Measurements from ENCODE around the gene RYR2. TPM values are rescaled to one million over a fixed set of nuclear protein-coding genes. Genes with fewer than 3 reads are reported as not detected.

Gene RYR2
- total and polyA plus RNA-seq, 12 donors = 43.1 to 1,252 (median 872) TPM

DNA sequence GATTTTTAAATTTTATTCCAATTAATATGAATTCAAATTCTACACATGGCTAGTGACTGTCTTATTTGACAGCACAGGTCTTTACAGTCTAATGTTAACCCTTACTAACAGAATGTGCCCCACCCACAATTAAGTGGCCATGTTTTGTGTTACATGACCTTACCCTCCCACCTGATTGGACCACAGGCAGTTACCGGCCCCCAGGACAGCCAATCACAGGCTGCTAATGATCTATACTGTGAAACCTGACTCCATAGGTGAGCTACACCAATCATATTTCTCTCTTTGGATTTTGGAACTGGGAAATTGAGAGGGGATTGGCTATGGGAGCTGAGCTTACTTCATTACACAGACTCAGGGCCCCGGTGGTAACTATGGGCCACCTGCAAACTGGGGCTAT, 821.2 kb downstream of the RYR2 start:
- Histone ChIP-seq H3K4me1 (peaks cover 0 to 11% (median 8%) of the 10 kb centered on the region in 9 donors), H3K27me3 (no peaks in the 10 kb centered on the region), H3K9me3 (no peaks in the 10 kb centered on the region), H3K36me3 (no peaks in the 10 kb centered on the region), H3K4me3 (no peak overlapping the region), H3K27ac (no peak overlapping the region)
- DNase-seq (no peak), ATAC-seq (no peak)
- intact Hi-C loops (cut with DNase I) = no loop called here
- 85 to 87% methylated on average over 2 of the region's 2 CpGs for WGBS, 2 donors
- TF ChIP-seq, protein P1, sequence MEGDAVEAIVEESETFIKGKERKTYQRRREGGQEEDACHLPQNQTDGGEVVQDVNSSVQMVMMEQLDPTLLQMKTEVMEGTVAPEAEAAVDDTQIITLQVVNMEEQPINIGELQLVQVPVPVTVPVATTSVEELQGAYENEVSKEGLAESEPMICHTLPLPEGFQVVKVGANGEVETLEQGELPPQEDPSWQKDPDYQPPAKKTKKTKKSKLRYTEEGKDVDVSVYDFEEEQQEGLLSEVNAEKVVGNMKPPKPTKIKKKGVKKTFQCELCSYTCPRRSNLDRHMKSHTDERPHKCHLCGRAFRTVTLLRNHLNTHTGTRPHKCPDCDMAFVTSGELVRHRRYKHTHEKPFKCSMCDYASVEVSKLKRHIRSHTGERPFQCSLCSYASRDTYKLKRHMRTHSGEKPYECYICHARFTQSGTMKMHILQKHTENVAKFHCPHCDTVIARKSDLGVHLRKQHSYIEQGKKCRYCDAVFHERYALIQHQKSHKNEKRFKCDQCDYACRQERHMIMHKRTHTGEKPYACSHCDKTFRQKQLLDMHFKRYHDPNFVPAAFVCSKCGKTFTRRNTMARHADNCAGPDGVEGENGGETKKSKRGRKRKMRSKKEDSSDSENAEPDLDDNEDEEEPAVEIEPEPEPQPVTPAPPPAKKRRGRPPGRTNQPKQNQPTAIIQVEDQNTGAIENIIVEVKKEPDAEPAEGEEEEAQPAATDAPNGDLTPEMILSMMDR (IDR thresholded peaks at IDR 0.05) = no peak

DNA sequence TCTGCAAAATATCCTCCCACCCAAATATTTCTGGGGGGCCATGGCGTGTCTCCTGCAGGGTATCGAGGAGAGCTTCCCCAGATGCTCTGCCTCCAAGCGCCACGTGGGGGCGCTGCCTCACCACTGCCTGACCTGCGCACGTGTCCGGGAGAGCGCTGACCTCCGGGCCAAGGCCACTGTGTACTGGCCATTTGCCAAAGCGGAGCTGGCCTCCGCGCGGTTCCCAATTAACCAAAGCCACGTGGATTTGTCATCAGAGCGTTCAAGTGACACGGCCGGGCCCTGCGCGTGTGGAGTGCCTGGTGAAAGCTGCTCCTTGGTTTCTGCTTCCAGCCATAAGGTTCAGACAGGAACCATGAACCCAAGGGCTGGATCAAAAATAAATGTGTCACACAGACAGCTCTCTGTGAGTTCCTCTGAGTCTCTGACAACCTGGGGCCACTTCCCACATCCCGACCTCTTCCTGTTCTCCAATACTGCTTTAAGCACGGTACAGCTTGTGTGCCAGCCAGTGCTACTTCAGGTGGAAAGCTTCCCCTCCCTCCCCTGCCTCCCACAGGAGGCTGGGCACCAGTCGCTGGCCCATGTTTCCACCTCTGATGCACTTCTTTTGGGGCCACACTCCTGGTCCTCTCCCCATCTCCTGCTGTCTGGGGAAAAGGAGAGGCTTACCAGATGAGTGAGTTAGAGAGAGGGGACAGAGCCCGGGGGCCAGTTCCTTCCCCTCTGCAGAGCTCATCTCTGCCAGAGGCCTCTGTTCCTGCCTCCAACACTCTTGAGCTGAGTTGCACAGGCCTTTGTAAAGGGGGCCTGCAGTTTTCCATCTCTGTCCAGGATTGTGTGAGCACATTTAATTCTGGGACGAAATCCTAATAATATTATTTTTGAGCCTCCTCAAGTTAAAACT, 822.6 kb downstream of the RYR2 start:
- DNase-seq (peak; percentile 58 to 73), ATAC-seq (peak; percentile 80 to 92 (median 90))
- Histone ChIP-seq H3K4me3 (peak overlapping the region in 2 of 10 donors; percentile 1 to 20), H3K27me3 (no peaks in the 10 kb centered on the region), H3K36me3 (no peaks in the 10 kb centered on the region), H3K27ac (no peak overlapping the region), H3K9me3 (no peaks in the 10 kb centered on the region), H3K4me1 (peaks cover 0 to 11% (median 8%) of the 10 kb centered on the region in 9 donors)
- WGBS, 2 donors = 10% methylated on average over 25 of the region's 25 CpGs
- intact Hi-C loops (cut with DNase I) = no loop called here
- TF ChIP-seq, protein P1 (IDR thresholded peaks at IDR 0.05) = peak; percentile 68 to 90 (median 85)

DNA sequence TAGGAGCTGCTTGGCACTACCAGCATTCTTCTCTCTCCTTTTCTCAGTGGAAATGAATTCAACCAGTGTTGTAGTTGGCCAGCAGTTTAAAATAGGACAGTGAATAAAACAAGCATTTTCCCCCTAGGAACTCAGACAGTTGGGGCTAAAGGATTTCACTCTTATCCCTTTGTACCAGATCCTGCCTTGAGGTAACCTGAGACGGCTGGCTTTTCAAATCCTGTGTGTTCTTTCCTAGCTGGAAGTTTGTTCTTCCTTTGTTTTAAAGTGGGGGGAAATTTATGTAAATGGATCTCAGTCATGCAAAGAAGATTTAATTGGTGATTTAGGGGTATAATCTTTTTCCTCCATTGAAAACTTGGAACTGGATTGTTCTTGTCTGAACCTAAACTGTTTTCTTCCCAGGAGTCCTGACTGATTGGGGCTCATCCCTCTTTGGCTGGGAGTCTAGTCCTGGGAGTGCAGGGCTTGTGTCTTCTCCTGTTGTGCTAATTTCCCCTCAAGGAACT, 825.5 kb downstream of the RYR2 start:
- ATAC-seq = no peak
- Histone ChIP-seq H3K27me3 (no peaks in the 10 kb centered on the region), H3K4me1 (peaks cover 0 to 11% (median 8%) of the 10 kb centered on the region in 9 donors), H3K4me3 (no peak overlapping the region), H3K36me3 (no peaks in the 10 kb centered on the region), H3K27ac (no peak overlapping the region), H3K9me3 (no peaks in the 10 kb centered on the region)
- intact Hi-C loops (cut with DNase I) = no loop called here
- 82 to 84% methylated on average over 1 of the region's 1 CpG for WGBS, 2 donors
- TF ChIP-seq, protein P1 (IDR thresholded peaks at IDR 0.05) = no peak
- no peak for DNase-seq

DNA sequence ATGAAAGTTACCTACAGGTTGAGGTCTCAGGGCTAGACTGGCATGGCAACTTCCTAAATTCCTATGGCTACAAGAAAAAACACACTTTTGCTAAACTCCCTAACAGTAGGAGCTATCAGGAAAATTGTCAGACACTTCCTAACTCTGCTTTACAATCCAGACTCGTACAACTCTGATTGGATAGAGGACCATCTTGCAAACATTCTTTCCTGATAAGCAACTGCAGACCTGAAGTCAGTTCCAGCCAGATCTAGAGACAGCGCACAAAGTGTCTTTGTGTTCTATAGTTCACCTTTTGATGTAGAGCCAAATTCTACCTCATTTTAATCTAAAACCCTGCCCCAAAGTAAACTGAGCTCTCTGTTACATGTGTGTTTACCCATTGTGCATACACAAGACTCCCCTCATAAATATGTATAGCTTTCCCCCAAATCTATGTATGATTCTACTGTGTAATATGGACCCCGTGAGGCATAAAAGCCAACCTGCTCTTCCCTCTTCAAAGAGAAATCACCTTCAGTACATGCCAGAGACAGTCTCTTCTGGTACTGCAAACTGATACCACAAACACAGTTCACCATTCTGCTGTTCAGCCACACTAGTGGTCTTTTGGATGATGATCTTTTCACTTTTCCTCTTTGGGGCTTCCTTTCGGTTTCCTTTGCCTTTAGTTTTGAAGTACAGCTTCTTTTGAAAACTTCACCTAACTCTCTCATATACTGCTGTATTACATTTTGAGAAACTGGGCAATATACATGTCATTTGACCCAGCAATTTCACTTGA, 827.0 kb downstream of the RYR2 start:
- H3K27me3 ChIP-seq = no peaks in the 10 kb centered on the region
- H3K27ac ChIP-seq = no peak overlapping the region
- H3K36me3 ChIP-seq = no peaks in the 10 kb centered on the region
- peaks cover 0 to 9% (median 6%) of the 10 kb centered on the region in 9 donors for H3K4me1 ChIP-seq
- ATAC-seq (no peak), DNase-seq (no peak)
- WGBS, 2 donors = 61 to 68% methylated on average over 4 of the region's 4 CpGs
- H3K4me3 ChIP-seq = no peak overlapping the region
- TF ChIP-seq, protein P1 (IDR thresholded peaks at IDR 0.05) = no peak
- no peaks in the 10 kb centered on the region for H3K9me3 ChIP-seq
- intact Hi-C loops (cut with DNase I) = no loop called here
